ACC112 (cell line): ENCODE data around the gene ZNF408.

Source experiments
- H2AFZ ChIP-seq: fragments of 200-600 bp; sonication (generic); one replicate; pipeline ENCODE4 v1.6.0; 2017; ENCODE audit warnings: antibody characterized with exemption, low read length; ENCODE audit not compliant: unreplicated experiment
- H3K27ac ChIP-seq: fragments of 200-600 bp; sonication (generic); 2 replicates; pipeline ENCODE4 v1.5.1; 2014; ENCODE audit warnings: low read depth, mild to moderate bottlenecking, antibody characterized with exemption, low read length, moderate library complexity
- H3K27me3 ChIP-seq: fragments of 200-600 bp; sonication (generic); 2 replicates; pipeline ENCODE4 v1.6.1; 2014; ENCODE audit warnings: mild to moderate bottlenecking, antibody characterized with exemption, low read length, moderate library complexity, mixed read lengths; ENCODE audit not compliant: insufficient read depth
- H3K36me3 ChIP-seq: fragments of 200-600 bp; sonication (generic); 2 replicates; pipeline ENCODE4 v1.6.1; 2016; ENCODE audit warnings: mild to moderate bottlenecking, antibody characterized with exemption, low read length, moderate library complexity, mixed read lengths; ENCODE audit not compliant: insufficient read depth
- H3K4me1 ChIP-seq: fragments of 200-600 bp; sonication (generic); one replicate; pipeline ENCODE4 v1.6.1; 2016; ENCODE audit warnings: low read length, mixed read lengths; ENCODE audit not compliant: insufficient read depth, unreplicated experiment, control insufficient read depth
- H3K4me3 ChIP-seq: fragments of 200-600 bp; sonication (generic); 2 replicates; pipeline ENCODE4 v1.5.1; 2014; ENCODE audit warnings: mild to moderate bottlenecking, low read depth, low read length
- H3K79me2 ChIP-seq: fragments of 200-600 bp; sonication (generic); one replicate; pipeline ENCODE4 v1.6.0; 2016; ENCODE audit warnings: low read length; ENCODE audit not compliant: control insufficient read depth, unreplicated experiment, insufficient read depth

ZNF408 gene

DNA sequence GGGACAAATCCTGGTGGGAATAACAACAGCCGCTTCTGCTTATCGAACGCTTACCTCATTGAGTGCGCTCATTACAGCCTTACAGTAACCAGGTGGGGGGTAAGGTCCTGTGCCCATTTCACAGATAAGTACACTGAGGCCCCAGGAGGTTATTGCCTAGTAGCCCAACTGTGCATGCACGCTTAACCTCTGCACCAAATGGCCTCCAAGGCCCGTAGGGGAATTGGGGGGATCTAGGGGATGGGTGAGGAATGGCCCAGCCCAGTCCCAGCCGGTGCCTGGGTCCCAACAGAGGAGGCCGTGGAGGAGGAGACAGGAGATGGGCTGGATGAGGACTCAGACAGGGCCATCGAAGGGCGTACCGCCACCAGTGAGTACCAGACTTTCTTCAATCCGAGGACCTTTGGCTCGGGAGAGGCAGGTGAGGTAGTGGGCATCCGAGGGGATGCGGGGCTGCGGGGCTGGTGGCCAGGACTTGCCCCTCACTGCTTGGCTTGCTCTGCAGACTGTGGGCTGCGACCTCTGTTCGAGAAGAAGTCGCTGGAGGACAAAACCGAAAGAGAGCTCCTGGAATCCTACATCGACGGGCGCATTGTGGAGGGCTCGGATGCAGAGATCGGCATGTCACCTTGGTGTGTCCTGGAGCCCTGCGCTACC is 25.5 kb downstream of the ZNF408 start:
- Histone ChIP-seq H3K4me1 (no peaks in the 10 kb centered on the region), H3K27me3 (no peaks in the 10 kb centered on the region), H3K4me3 (no peak overlapping the region), H3K27ac (no peak overlapping the region), H3K79me2 (no peaks in the 10 kb centered on the region), H3K36me3 (no peaks in the 10 kb centered on the region), H2AFZ (no peak overlapping the region)

DNA sequence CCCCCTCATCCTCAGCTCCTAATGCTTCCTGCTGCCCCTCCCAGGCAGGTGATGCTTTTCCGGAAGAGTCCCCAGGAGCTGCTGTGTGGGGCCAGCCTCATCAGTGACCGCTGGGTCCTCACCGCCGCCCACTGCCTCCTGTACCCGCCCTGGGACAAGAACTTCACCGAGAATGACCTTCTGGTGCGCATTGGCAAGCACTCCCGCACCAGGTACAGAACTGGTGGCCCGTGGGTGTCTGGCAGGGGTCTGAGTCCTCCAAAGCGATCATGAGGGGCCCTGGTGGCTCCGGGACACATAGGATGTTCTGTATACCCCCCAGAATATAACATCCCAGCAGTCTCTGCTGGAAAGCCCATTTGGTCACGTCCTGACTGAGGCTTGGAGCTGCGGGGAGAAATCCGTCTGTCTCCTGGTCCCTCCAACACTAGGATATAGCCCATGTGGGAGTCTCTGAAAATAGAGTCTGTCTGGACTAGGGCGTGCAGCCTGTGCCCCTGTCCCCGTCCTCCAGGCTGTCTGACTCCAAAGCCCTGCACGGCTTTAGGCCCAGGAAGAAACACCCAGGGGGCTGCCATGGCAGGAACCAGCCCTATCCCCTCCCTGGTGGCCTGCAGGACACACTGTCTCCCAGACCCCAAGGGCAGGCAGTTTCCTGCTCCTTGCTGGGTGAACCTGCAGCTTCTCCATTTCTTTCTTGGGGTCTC is 27.3 kb downstream of the ZNF408 start:
- no peak overlapping the region for H3K27ac ChIP-seq
- no peaks in the 10 kb centered on the region for H3K79me2 ChIP-seq
- no peaks in the 10 kb centered on the region for H3K4me1 ChIP-seq
- H3K4me3 ChIP-seq = no peak overlapping the region
- H3K27me3 ChIP-seq = no peaks in the 10 kb centered on the region
- H3K36me3 ChIP-seq = no peaks in the 10 kb centered on the region
- no peak overlapping the region for H2AFZ ChIP-seq

DNA sequence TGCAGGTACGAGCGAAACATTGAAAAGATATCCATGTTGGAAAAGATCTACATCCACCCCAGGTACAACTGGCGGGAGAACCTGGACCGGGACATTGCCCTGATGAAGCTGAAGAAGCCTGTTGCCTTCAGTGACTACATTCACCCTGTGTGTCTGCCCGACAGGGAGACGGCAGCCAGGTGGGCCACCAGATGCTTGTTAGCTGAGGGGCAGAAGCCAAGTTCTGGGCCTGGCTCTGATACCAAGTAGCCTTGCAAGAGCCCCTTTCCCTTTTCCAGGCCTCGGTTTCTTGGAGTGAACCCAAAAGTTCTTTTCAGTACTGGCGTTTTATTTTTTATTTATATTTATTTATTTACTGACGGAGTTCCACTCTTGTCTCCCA is 27.8 kb downstream of the ZNF408 start:
- Histone ChIP-seq H3K79me2 (no peaks in the 10 kb centered on the region), H3K27ac (no peak overlapping the region), H3K4me1 (no peaks in the 10 kb centered on the region), H3K27me3 (no peaks in the 10 kb centered on the region), H3K4me3 (no peak overlapping the region), H3K36me3 (no peaks in the 10 kb centered on the region), H2AFZ (no peak overlapping the region)

GRCh38 chr11:46729110-46730027 is 28.5 kb downstream of the ZNF408 start:
- no peak overlapping the region for H3K4me3 ChIP-seq
- H3K27me3 ChIP-seq = no peaks in the 10 kb centered on the region
- H2AFZ ChIP-seq = no peak overlapping the region
- H3K4me1 ChIP-seq = no peaks in the 10 kb centered on the region
- H3K27ac ChIP-seq = no peak overlapping the region
- no peaks in the 10 kb centered on the region for H3K79me2 ChIP-seq
- H3K36me3 ChIP-seq = no peaks in the 10 kb centered on the region

- H3K4me3 ChIP-seq = no peak overlapping the region
Measured at GRCh38 chr11:46731545-46731944, 30.7 kb downstream of the ZNF408 start.

GRCh38 chr11:46733234-46733633 is 32.4 kb downstream of the ZNF408 start:
- no peaks in the 10 kb centered on the region for H3K4me1 ChIP-seq
- H3K4me3 ChIP-seq = no peak overlapping the region
- no peaks in the 10 kb centered on the region for H3K27me3 ChIP-seq
- no peaks in the 10 kb centered on the region for H3K79me2 ChIP-seq
- no peak overlapping the region for H2AFZ ChIP-seq
- H3K27ac ChIP-seq = no peak overlapping the region
- H3K36me3 ChIP-seq = no peaks in the 10 kb centered on the region

More at GRCh38 chr11:46731545-46731944, 30.7 kb downstream of the ZNF408 start:
- no peaks in the 10 kb centered on the region for H3K4me1 ChIP-seq
- no peaks in the 10 kb centered on the region for H3K79me2 ChIP-seq
- no peak overlapping the region for H2AFZ ChIP-seq
- no peaks in the 10 kb centered on the region for H3K36me3 ChIP-seq
- no peaks in the 10 kb centered on the region for H3K27me3 ChIP-seq
- no peak overlapping the region for H3K27ac ChIP-seq

- Histone ChIP-seq H2AFZ (no peak overlapping the region), H3K27ac (no peak overlapping the region), H3K36me3 (no peaks in the 10 kb centered on the region; the same call in 1 of the 2 replicates), H3K79me2 (no peaks in the 10 kb centered on the region), H3K4me1 (no peaks in the 10 kb centered on the region), H3K27me3 (no peaks in the 10 kb centered on the region), H3K4me3 (no peak overlapping the region)
Measured at GRCh38 chr11:46736146-46736545, 35.3 kb downstream of the ZNF408 start.

- no peak overlapping the region for H2AFZ ChIP-seq
- H3K27me3 ChIP-seq = no peaks in the 10 kb centered on the region
- H3K36me3 ChIP-seq = peaks cover 1% of the 10 kb centered on the region
- no peak overlapping the region for H3K27ac ChIP-seq
- H3K4me3 ChIP-seq = no peak overlapping the region
- H3K4me1 ChIP-seq = no peaks in the 10 kb centered on the region
- H3K79me2 ChIP-seq = no peaks in the 10 kb centered on the region
Measured at GRCh38 chr11:46736615-46737014, 35.8 kb downstream of the ZNF408 start.

DNA sequence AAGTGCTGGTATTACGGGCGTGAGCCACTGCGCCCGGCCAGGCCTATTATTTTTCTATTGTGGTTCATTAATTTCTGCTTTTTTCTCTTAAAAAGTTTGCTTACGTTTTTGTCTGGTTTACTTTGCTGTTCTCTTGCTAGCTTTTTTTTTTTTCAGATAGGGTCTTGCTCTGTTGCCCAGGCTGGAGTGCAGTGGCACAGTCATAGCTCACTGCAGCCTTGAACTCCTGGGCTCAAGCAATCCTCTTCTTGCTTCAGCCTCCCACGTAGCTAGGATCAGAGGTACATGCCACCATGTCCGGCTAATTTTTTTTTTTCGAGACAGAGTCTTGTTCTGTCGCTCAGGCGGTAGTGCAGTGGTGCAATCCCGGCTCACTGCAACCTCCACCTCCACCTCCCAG is 36.9 kb downstream of the ZNF408 start:
- H3K4me1 ChIP-seq = no peaks in the 10 kb centered on the region
- H2AFZ ChIP-seq = no peak overlapping the region
- H3K27me3 ChIP-seq = no peaks in the 10 kb centered on the region
- no peaks in the 10 kb centered on the region for H3K79me2 ChIP-seq
- no peak overlapping the region for H3K4me3 ChIP-seq
- H3K27ac ChIP-seq = no peak overlapping the region
- peaks cover 8% of the 10 kb centered on the region for H3K36me3 ChIP-seq

DNA sequence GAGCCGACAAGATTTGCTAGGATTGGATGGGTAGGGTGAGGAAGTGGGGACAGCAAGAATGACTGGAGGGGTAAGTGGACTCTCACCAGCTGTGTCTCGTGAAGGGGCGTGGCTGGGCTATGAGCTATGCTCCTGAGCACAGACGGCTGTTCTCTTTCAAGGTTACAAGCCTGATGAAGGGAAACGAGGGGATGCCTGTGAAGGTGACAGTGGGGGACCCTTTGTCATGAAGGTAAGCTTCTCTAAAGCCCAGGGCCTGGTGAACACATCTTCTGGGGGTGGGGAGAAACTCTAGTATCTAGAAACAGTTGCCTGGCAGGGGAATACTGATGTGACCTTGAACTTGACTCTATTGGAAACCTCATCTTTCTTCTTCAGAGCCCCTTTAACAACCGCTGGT is 38.1 kb downstream of the ZNF408 start:
- Histone ChIP-seq H3K36me3 (peaks cover 14% of the 10 kb centered on the region), H3K27ac (no peak overlapping the region), H3K4me3 (no peak overlapping the region), H3K27me3 (no peaks in the 10 kb centered on the region), H3K79me2 (no peaks in the 10 kb centered on the region), H3K4me1 (no peaks in the 10 kb centered on the region), H2AFZ (no peak overlapping the region)
